Heart right ventricle (tissue), 16 donors: Measurements from ENCODE around the gene CTDP1. TPM values are rescaled to one million over a fixed set of nuclear protein-coding genes. Genes with fewer than 3 reads are reported as not detected.

Source experiments
- ATAC-seq, 8 donors: fragments of 200-7000 bp; cut with Tn5 transposase; one replicate each; pipeline ENCODE4 v1.9.1; 2020; ENCODE audit warnings: mild to moderate bottlenecking in 8 of 8, moderate library complexity in 8 of 8, moderate number of reproducible peaks in 1 of 8
- DNase-seq, 2 donors: peaks; one replicate each; pipeline ENCODE4 v3.0.0-alpha.2; 2020
- H3K27ac ChIP-seq, 10 donors: fragments of 200-600 bp; sonication (generic) in 2 of 10; one replicate each; pipeline versions ENCODE4 v1.5.0 to v1.8.0; 2020 to 2022; ENCODE audit warnings: mild to moderate bottlenecking in 3 of 10
- H3K27me3 ChIP-seq, 7 donors: fragments of 200-600 bp; one replicate each; pipeline ENCODE4 v1.8.0; 2021 to 2022; ENCODE audit warnings: mild to moderate bottlenecking in 2 of 7
- H3K36me3 ChIP-seq, 9 donors: fragments of 200-600 bp; sonication (generic) in 1 of 9; one replicate each; pipeline versions ENCODE4 v1.5.0 to v1.8.0; 2020 to 2022; ENCODE audit warnings: mild to moderate bottlenecking in 2 of 9
- H3K4me1 ChIP-seq, 9 donors: fragments of 200-600 bp; sonication (generic) in 1 of 9; one replicate each; pipeline versions ENCODE4 v1.5.0 to v1.8.0; 2020 to 2022; ENCODE audit warnings: mild to moderate bottlenecking in 4 of 9
- H3K4me3 ChIP-seq, 10 donors: fragments of 200-600 bp; sonication (generic) in 2 of 10; one replicate each; pipeline versions ENCODE4 v1.5.0 to v1.8.0; 2020 to 2022; ENCODE audit warnings: mild to moderate bottlenecking in 7 of 10, moderate library complexity in 2 of 10
- H3K9me3 ChIP-seq, 11 donors: fragments of 200-600 bp in 10 of 11; sonication (generic) in 2 of 11; one replicate each; pipeline versions ENCODE4 v1.5.0 to v1.8.0; 2013 to 2022; ENCODE audit warnings: mild to moderate bottlenecking in 2 of 11, control low read depth in 1 of 11, moderate library complexity in 1 of 11
- WGBS, 2 donors: extraction: QIAGEN DNeasy Blood & Tissue Kit; methylation state at CpG; one replicate each; pipeline ENCODE4 v1.1.7; 2013; ENCODE audit warnings: inconsistent platforms in 1 of 2; 5-methylcytosine and 5-hydroxymethylcytosine counted together
- intact Hi-C, 10 donors: fragments of 100-400 bp; cut with DNase I; formaldehyde crosslinking; loops; one replicate each; pipeline versions ENCODE4 v1.11.1 to v1.14.2; 2022
- polyA plus RNA-seq, 2 donors: library from polyadenylated mRNA; stranded (reverse); fragments of 200-250 nt; gene quantifications; one replicate each; pipeline ENCODE4 v1.2.3, GENCODE V29; 2013
- total RNA-seq, 10 donors: library from RNA; stranded (reverse); fragmentation: NEBNext Ultra II Directional in 3 of 10; extraction: Animal tissue kit (Norgen Biotek cat#: 25700) in 3 of 10; gene quantifications; one replicate each; pipeline versions ENCODE4 v1.2.1 to v1.2.4, GENCODE V29; 2021 to 2023
- TF ChIP-seq, protein P1 (sequence below), 9 donors: fragments of 200-600 bp; sonication (generic) in 2 of 9; IDR thresholded peaks; one replicate each; pipeline versions ENCODE4 v1.5.0 to v1.8.0; 2021 to 2022; ENCODE audit warnings: antibody characterized with exemption in 9 of 9, mild to moderate bottlenecking in 5 of 9, moderate library complexity in 1 of 9
- donor health status: Arrhythmogenic right ventricular cardiomyopathy.
- donor health status: ischemic (EF 13 %, LVEDD 7.1; RV severe dilation, severe dysfunction).
- donor health status: healthy with polysubstance abuse.
- donor health status: DM: no; HTN: yes; CAD: no.
- donor health status: DM: no; HTN: no; CAD: no.
- donor health status: ischemic (EF 25% LVEDD 6.9; RV normal size, moderate dysfunction).
- donor health status: ischemic (EF 25% LVEDD 5.7; RV mildly dilated, moderate dysfunction).
- donor health status: healthy.
- donor health status: DM: yes; HTN: yes; CAD: no.
- donor health status: Ischemic cardiomyopathy.
- donor health status: ischemic (EF 35%, LVEDD 5.7; RV mildly dilated, moderate dysfunction).
- donor health status: nonischemic (EF 11% LVEDD 7.7; RV severe dilation, severe dysfunction).
- donor health status: DM: yes; HTN: yes; CAD: no.
- donor health status: PGD.
- donor health status: ischemic (EF 29% LVEDD 5.4; RV normal size, mild dysfunction).
- donor health status: nonischemic (EF 23%, LVEDD 6.1; RV moderate dilation, normal function).

The CTDP1 gene
- total and polyA plus RNA-seq, 12 donors = 6.8 to 12.5 (median 9.3) TPM

DNA sequence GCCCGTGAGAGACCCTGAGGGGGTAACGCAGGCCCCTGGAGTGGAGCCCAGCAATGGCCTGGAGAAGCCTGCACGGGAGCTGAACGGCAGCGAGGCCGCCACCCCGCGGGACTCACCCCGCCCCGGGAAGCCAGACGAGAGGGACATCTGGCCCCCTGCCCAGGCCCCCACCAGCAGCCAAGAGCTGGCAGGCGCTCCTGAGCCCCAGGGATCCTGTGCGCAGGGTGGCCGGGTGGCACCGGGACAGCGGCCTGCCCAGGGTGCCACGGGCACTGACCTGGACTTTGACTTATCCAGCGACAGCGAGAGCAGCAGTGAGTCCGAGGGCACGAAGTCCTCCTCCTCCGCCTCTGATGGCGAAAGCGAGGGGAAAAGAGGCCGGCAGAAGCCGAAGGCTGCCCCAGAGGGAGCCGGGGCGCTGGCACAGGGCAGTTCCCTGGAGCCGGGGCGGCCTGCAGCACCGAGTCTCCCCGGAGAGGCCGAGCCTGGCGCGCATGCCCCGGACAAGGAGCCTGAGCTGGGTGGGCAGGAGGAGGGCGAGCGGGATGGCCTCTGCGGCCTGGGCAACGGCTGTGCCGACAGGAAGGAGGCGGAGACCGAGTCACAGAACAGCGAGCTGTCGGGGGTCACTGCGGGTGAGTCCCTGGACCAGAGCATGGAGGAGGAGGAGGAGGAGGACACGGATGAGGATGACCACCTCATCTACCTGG, 35.1 kb downstream of the CTDP1 start:
- DNase-seq (no peak), ATAC-seq (no peak)
- no peaks in the 10 kb centered on the region for H3K27me3 ChIP-seq
- 92 to 94% methylated on average over 44 to 47 of the region's 47 CpGs for WGBS, 2 donors
- TF ChIP-seq, protein P1, sequence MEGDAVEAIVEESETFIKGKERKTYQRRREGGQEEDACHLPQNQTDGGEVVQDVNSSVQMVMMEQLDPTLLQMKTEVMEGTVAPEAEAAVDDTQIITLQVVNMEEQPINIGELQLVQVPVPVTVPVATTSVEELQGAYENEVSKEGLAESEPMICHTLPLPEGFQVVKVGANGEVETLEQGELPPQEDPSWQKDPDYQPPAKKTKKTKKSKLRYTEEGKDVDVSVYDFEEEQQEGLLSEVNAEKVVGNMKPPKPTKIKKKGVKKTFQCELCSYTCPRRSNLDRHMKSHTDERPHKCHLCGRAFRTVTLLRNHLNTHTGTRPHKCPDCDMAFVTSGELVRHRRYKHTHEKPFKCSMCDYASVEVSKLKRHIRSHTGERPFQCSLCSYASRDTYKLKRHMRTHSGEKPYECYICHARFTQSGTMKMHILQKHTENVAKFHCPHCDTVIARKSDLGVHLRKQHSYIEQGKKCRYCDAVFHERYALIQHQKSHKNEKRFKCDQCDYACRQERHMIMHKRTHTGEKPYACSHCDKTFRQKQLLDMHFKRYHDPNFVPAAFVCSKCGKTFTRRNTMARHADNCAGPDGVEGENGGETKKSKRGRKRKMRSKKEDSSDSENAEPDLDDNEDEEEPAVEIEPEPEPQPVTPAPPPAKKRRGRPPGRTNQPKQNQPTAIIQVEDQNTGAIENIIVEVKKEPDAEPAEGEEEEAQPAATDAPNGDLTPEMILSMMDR (IDR thresholded peaks at IDR 0.05) = no peak
- intact Hi-C loops = no loop called here
- peaks cover 0 to 95% (median 30%) of the 10 kb centered on the region in 9 donors for H3K36me3 ChIP-seq
- H3K4me1 ChIP-seq = no peaks in the 10 kb centered on the region
- no peak overlapping the region for H3K4me3 ChIP-seq
- H3K27ac ChIP-seq = no peak overlapping the region
- H3K9me3 ChIP-seq = no peaks in the 10 kb centered on the region

DNA sequence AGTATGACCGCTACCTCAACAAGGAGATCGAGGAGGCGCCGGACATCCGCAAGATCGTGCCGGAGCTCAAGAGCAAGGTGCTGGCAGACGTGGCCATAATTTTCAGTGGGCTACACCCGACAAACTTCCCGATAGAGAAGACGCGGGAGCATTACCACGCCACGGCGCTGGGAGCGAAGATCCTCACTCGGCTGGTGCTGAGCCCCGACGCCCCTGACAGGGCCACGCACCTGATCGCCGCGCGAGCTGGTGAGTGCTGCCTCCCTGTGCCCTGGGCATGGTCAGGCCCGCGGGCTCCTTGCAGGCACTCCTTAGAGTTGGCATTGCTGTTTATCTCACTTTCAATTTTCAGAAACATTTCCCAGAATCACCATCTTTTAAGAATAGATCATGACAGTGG, 35.7 kb downstream of the CTDP1 start:
- TF ChIP-seq, protein P1 (IDR thresholded peaks at IDR 0.05) = no peak
- H3K4me3 ChIP-seq = no peak overlapping the region
- no peaks in the 10 kb centered on the region for H3K4me1 ChIP-seq
- intact Hi-C loops = no loop called here
- no peak overlapping the region for H3K27ac ChIP-seq
- peaks cover 0 to 95% (median 30%) of the 10 kb centered on the region in 9 donors for H3K36me3 ChIP-seq
- WGBS, 2 donors = 97 to 99% methylated on average over 26 of the region's 26 CpGs
- no peaks in the 10 kb centered on the region for H3K9me3 ChIP-seq
- DNase-seq (no peak), ATAC-seq (no peak)
- H3K27me3 ChIP-seq = no peaks in the 10 kb centered on the region

DNA sequence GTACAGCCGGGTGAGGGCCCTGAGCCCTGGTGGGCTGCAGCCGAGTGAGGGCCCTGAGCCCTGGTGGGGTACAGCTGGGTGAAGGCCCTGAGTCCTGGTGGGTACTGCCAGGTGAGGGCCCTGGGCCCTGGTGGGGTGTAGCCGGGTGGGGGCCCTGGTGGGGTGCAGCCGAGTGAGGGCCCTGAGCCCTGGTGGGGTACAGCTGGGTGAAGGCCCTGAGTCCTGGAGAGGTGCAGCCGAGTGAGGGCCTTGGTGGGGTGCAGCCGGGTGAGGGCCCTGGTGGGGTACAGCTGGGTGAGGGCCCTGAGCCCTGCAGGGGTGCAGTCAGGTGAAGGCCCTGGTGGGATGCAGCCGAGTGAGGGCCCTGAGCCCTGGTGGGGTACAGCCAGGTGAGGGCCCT, 37.5 kb downstream of the CTDP1 start:
- Histone ChIP-seq H3K27me3 (no peaks in the 10 kb centered on the region), H3K36me3 (peaks cover 0 to 98% (median 30%) of the 10 kb centered on the region in 9 donors), H3K27ac (no peak overlapping the region), H3K4me3 (no peak overlapping the region), H3K9me3 (no peaks in the 10 kb centered on the region), H3K4me1 (no peaks in the 10 kb centered on the region)
- ATAC-seq (peak in 2 of 8 donors; percentile 14 to 21), DNase-seq (no peak)
- 98 to 99% methylated on average over 7 of the region's 7 CpGs for WGBS, 2 donors
- intact Hi-C loops = no loop called here
- TF ChIP-seq, protein P1 (IDR thresholded peaks at IDR 0.05) = no peak

DNA sequence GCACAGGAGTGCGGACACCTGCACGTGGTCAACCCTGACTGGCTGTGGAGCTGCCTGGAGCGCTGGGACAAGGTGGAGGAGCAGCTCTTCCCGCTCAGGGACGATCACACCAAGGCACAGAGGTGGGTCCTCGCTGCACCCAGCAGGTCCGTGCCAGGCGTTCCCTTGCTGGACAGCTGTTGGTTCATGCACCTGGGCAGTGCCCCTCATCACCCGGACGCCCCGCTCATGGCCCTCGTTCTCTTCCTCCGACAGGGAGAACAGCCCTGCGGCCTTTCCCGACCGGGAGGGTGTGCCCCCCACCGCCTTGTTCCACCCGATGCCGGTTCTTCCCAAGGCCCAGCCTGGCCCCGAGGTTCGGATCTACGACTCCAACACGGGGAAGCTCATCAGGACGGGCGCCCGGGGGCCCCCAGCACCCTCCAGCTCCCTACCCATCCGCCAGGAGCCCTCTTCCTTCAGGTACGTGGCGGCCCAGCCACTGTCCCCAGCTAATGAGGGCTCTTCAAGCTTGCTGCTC, 38.0 kb downstream of the CTDP1 start:
- DNase-seq = no peak
- WGBS, 2 donors = 96 to 97% methylated on average over 29 of the region's 29 CpGs

More for the DNA sequence above, 38.0 kb downstream of the CTDP1 start:
- intact Hi-C loops = no loop called here
- Histone ChIP-seq H3K27ac (no peak overlapping the region), H3K36me3 (peaks cover 0 to 98% (median 30%) of the 10 kb centered on the region in 9 donors), H3K4me3 (no peak overlapping the region), H3K9me3 (no peaks in the 10 kb centered on the region), H3K27me3 (no peaks in the 10 kb centered on the region), H3K4me1 (no peaks in the 10 kb centered on the region)
- ATAC-seq = peak in 3 of 8 donors; percentile 21 to 31 (median 28)
- TF ChIP-seq, protein P1 (IDR thresholded peaks at IDR 0.05) = no peak
